ENCODE results near the gene ZBTB20.

ZBTB20 gene

GRCh38 chr3:114351123-114351821, 795.8 kb downstream of the ZBTB20 start:
- no peak for DNase-seq

- no peak for DNase-seq
These were observed 796.4 kb downstream of the ZBTB20 start for GRCh38 chr3:114350690-114351089.

- DNase-seq = no peak
These were observed 796.8 kb downstream of the ZBTB20 start for GRCh38 chr3:114350271-114350670.

- DNase-seq = no peak
These were observed 802.6 kb downstream of the ZBTB20 start for GRCh38 chr3:114344492-114344891.

GRCh38 chr3:114338651-114339357, 808.3 kb downstream of the ZBTB20 start:
- DNase-seq = no peak

GRCh38 chr3:114336857-114337256, 810.2 kb downstream of the ZBTB20 start:
- DNase-seq = no peak

GRCh38 chr3:114336122-114336697, 810.9 kb downstream of the ZBTB20 start:
- DNase-seq = no peak

- no peak for DNase-seq
These were observed 813.2 kb downstream of the ZBTB20 start for GRCh38 chr3:114333923-114334240.

- no peak for DNase-seq
These were observed 813.7 kb downstream of the ZBTB20 start for GRCh38 chr3:114333180-114333922.

GRCh38 chr3:114332342-114333179, 814.5 kb downstream of the ZBTB20 start:
- DNase-seq = no peak

- DNase-seq = no peak
These were observed 815.4 kb downstream of the ZBTB20 start for GRCh38 chr3:114331710-114332109.

GRCh38 chr3:114331007-114331406, 816.1 kb downstream of the ZBTB20 start:
- no peak for DNase-seq

- no peak for DNase-seq
These were observed 817.3 kb downstream of the ZBTB20 start for GRCh38 chr3:114329823-114330222.

- DNase-seq = no peak
These were observed 818.7 kb downstream of the ZBTB20 start for GRCh38 chr3:114328345-114328744.

GRCh38 chr3:114327665-114328064, 819.4 kb downstream of the ZBTB20 start:
- no peak for DNase-seq

- DNase-seq = no peak
These were observed 823.4 kb downstream of the ZBTB20 start for GRCh38 chr3:114323546-114324254.

- no peak for DNase-seq
These were observed 826.8 kb downstream of the ZBTB20 start for GRCh38 chr3:114320246-114320645.

- no peak for DNase-seq
These were observed 827.6 kb downstream of the ZBTB20 start for GRCh38 chr3:114319453-114319852.

GRCh38 chr3:114318295-114318694, 828.8 kb downstream of the ZBTB20 start:
- DNase-seq = no peak

- DNase-seq = no peak
These were observed 832.8 kb downstream of the ZBTB20 start for GRCh38 chr3:114314282-114314681.

- no peak for DNase-seq
These were observed 833.7 kb downstream of the ZBTB20 start for GRCh38 chr3:114313426-114313825.

GRCh38 chr3:114310695-114311094, 836.4 kb downstream of the ZBTB20 start:
- no peak for DNase-seq
